ENCODE data around the gene SCN1B.

The SCN1B gene

GRCh38 chr19:34984287-34984686 is 46.0 kb upstream of the SCN1B start:
- Histone ChIP-seq H3K4me2 (ENCODE audit: low read depth, low read length, poor library complexity, severe bottlenecking) (no peak overlapping the region), H4K20me1 (ENCODE audit: low read depth, low read length) (no peaks in the 10 kb centered on the region), H3K27ac (ENCODE audit: low read depth, low read length) (no peak overlapping the region), H3F3A (ENCODE audit: insufficient read depth) (no peaks in the 10 kb centered on the region), H3K27me3 (ENCODE audit: low read length) (no peaks in the 10 kb centered on the region), H3K36me3 (ENCODE audit: low read length) (no peaks in the 10 kb centered on the region), H2AFZ (ENCODE audit: low read depth, low read length, severe bottlenecking) (no peak overlapping the region), H3K9me2 (replicated peaks; ENCODE audit: insufficient read depth, low read length) (no peaks in the 10 kb centered on the region), H3K4me3 (ENCODE audit: insufficient read depth, low read length, poor library complexity, severe bottlenecking) (no peak overlapping the region), H3K9ac (ENCODE audit: low read length) (no peak overlapping the region), H3K79me2 (ENCODE audit: insufficient read depth, low read length) (no peaks in the 10 kb centered on the region), H3K9me3 (ENCODE audit: insufficient read depth, low read length) (no peaks in the 10 kb centered on the region)
- TF ChIP-seq EZH2phosphoT487 (conservative IDR thresholded peaks at IDR 0.05; ENCODE audit: low read length) = no peak

GRCh38 chr19:34985249-34986022 is 44.8 kb upstream of the SCN1B start:
- no peak overlapping the region for H3K27ac ChIP-seq (ENCODE audit: low read depth, low read length)
- no peaks in the 10 kb centered on the region for H4K20me1 ChIP-seq (ENCODE audit: low read depth, low read length)
- no peaks in the 10 kb centered on the region for H3K9me2 ChIP-seq (replicated peaks; ENCODE audit: insufficient read depth, low read length)
- no peak overlapping the region for H3K9ac ChIP-seq (ENCODE audit: low read length)
- no peaks in the 10 kb centered on the region for H3K36me3 ChIP-seq (ENCODE audit: low read length)
- H3K4me2 ChIP-seq (ENCODE audit: low read depth, low read length, poor library complexity, severe bottlenecking) = no peak overlapping the region
- no peak overlapping the region for H3K4me3 ChIP-seq (ENCODE audit: insufficient read depth, low read length, poor library complexity, severe bottlenecking)
- no peaks in the 10 kb centered on the region for H3K9me3 ChIP-seq (ENCODE audit: insufficient read depth, low read length)
- no peaks in the 10 kb centered on the region for H3K27me3 ChIP-seq (ENCODE audit: low read length)
- no peaks in the 10 kb centered on the region for H3F3A ChIP-seq (ENCODE audit: insufficient read depth)
- TF ChIP-seq EZH2phosphoT487 (conservative IDR thresholded peaks at IDR 0.05; ENCODE audit: low read length) = no peak
- no peak for TF ChIP-seq CTCF (IDR thresholded peaks at IDR 0.05; ENCODE audit: insufficient read depth, low read length, poor library complexity, severe bottlenecking)
- H2AFZ ChIP-seq (ENCODE audit: low read depth, low read length, severe bottlenecking) = no peak overlapping the region
- H3K79me2 ChIP-seq (ENCODE audit: insufficient read depth, low read length) = no peaks in the 10 kb centered on the region

- H3K27me3 ChIP-seq (ENCODE audit: low read length) = no peaks in the 10 kb centered on the region
- H3K27ac ChIP-seq (ENCODE audit: low read depth, low read length) = no peak overlapping the region
- TF ChIP-seq CTCF (IDR thresholded peaks at IDR 0.05; ENCODE audit: insufficient read depth, low read length, poor library complexity, severe bottlenecking) (no peak), EZH2phosphoT487 (conservative IDR thresholded peaks at IDR 0.05; ENCODE audit: low read length) (no peak)
These were observed 42.2 kb upstream of the SCN1B start for GRCh38 chr19:34988119-34988518.

GRCh38 chr19:34989298-34989697 is 41.0 kb upstream of the SCN1B start:
- Histone ChIP-seq H3K4me2 (ENCODE audit: low read depth, low read length, poor library complexity, severe bottlenecking) (no peak overlapping the region), H3F3A (ENCODE audit: insufficient read depth) (no peaks in the 10 kb centered on the region)
- no peak for TF ChIP-seq CTCF (IDR thresholded peaks at IDR 0.05; ENCODE audit: insufficient read depth, low read length, poor library complexity, severe bottlenecking)
- TF ChIP-seq EZH2phosphoT487 (conservative IDR thresholded peaks at IDR 0.05; ENCODE audit: low read length) = no peak

More at GRCh38 chr19:34988119-34988518, 42.2 kb upstream of the SCN1B start:
- Histone ChIP-seq H3K4me3 (ENCODE audit: insufficient read depth, low read length, poor library complexity, severe bottlenecking) (no peak overlapping the region), H3K79me2 (ENCODE audit: insufficient read depth, low read length) (no peaks in the 10 kb centered on the region), H3K4me2 (ENCODE audit: low read depth, low read length, poor library complexity, severe bottlenecking) (no peak overlapping the region), H3K9me3 (ENCODE audit: insufficient read depth, low read length) (no peaks in the 10 kb centered on the region), H4K20me1 (ENCODE audit: low read depth, low read length) (no peaks in the 10 kb centered on the region), H3F3A (ENCODE audit: insufficient read depth) (no peaks in the 10 kb centered on the region), H3K36me3 (ENCODE audit: low read length) (no peaks in the 10 kb centered on the region), H3K9me2 (replicated peaks; ENCODE audit: insufficient read depth, low read length) (no peaks in the 10 kb centered on the region), H2AFZ (ENCODE audit: low read depth, low read length, severe bottlenecking) (no peak overlapping the region), H3K9ac (ENCODE audit: low read length) (no peak overlapping the region)

More at GRCh38 chr19:34989298-34989697, 41.0 kb upstream of the SCN1B start:
- Histone ChIP-seq H3K9ac (ENCODE audit: low read length) (no peak overlapping the region), H3K4me3 (ENCODE audit: insufficient read depth, low read length, poor library complexity, severe bottlenecking) (no peak overlapping the region), H3K27me3 (ENCODE audit: low read length) (no peaks in the 10 kb centered on the region), H3K79me2 (ENCODE audit: insufficient read depth, low read length) (no peaks in the 10 kb centered on the region), H4K20me1 (ENCODE audit: low read depth, low read length) (no peaks in the 10 kb centered on the region), H3K36me3 (ENCODE audit: low read length) (no peaks in the 10 kb centered on the region), H3K27ac (ENCODE audit: low read depth, low read length) (no peak overlapping the region), H3K9me3 (ENCODE audit: insufficient read depth, low read length) (no peaks in the 10 kb centered on the region), H2AFZ (ENCODE audit: low read depth, low read length, severe bottlenecking) (no peak overlapping the region), H3K9me2 (replicated peaks; ENCODE audit: insufficient read depth, low read length) (no peaks in the 10 kb centered on the region)
